Transverse colon (tissue), 3 donors: ENCODE results near the gene C1QL4.

Source experiments
- POLR2A ChIP-seq: fragments of 450-650 bp; IDR thresholded peaks from one replicate; pipeline ENCODE4 v1.6.1; 2016; ENCODE audit warnings: antibody characterized with exemption, mild to moderate bottlenecking, moderate library complexity
- TF ChIP-seq, protein P1 (sequence below), 5 experiments: fragments of 200-600 bp in 3 of 5; fragments of 450-650 bp in 2 of 5; sonication (generic) in 3 of 5; IDR thresholded peaks; 1 replicate in 2 of 5; 2 replicates in 3 of 5; pipeline ENCODE4 v1.5.1; 2016 to 2017; ENCODE audit warnings: antibody characterized with exemption in 5 of 5, inconsistent platforms in 3 of 5, mild to moderate bottlenecking in 2 of 5, moderate library complexity in 1 of 5

DNA sequence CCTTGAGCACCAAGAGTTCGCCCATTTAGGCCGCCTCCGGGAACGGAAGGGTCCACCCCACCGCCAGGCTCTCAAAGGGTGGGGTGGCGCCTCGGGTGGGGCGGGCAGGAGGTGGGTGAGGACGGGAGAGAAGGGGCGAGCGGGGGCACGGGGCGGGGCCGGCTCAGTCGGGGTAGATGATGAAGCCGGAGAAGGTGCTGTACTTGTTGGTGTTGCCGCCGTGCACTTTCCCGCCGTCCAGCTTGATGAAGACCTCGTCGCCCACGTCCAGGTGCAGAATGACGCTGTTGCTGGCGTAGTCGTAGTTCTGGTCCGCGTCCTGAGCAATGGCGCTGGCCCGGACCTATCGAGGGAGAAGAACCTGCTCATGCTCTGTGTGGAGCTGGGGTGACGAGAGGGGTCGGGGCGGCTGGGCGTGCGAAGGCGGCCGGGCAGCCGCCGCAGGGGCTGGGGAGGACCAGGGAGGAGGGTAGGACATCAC lies 4.1 kb downstream of the C1QL4 start:
- TF ChIP-seq, protein P1, sequence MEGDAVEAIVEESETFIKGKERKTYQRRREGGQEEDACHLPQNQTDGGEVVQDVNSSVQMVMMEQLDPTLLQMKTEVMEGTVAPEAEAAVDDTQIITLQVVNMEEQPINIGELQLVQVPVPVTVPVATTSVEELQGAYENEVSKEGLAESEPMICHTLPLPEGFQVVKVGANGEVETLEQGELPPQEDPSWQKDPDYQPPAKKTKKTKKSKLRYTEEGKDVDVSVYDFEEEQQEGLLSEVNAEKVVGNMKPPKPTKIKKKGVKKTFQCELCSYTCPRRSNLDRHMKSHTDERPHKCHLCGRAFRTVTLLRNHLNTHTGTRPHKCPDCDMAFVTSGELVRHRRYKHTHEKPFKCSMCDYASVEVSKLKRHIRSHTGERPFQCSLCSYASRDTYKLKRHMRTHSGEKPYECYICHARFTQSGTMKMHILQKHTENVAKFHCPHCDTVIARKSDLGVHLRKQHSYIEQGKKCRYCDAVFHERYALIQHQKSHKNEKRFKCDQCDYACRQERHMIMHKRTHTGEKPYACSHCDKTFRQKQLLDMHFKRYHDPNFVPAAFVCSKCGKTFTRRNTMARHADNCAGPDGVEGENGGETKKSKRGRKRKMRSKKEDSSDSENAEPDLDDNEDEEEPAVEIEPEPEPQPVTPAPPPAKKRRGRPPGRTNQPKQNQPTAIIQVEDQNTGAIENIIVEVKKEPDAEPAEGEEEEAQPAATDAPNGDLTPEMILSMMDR (IDR thresholded peaks at IDR 0.05), result no peak
- no peak for TF ChIP-seq POLR2A
